SJSA1 (cell line): Measurements from ENCODE around the gene ZPBP. TPM values are rescaled to one million over a fixed set of nuclear protein-coding genes. Genes with fewer than 3 reads are reported as not detected.

Experiments used
- DNase-seq, 2 experiments: peaks; one replicate each; pipeline ENCODE4 v3.0.0-alpha.2; 2015 to 2020; ENCODE audit warnings: low spot score in 2 of 2, low read depth in 1 of 2
- H3K27ac ChIP-seq: fragments of 250-450 bp; sonication (Bioruptor Pico); 2 replicates; pipeline ENCODE4 v1.5.1; 2020; ENCODE audit warnings: mild to moderate bottlenecking, moderate library complexity
- H3K27me3 ChIP-seq: fragments of 250-450 bp; sonication (Bioruptor Pico); replicated peaks from 2 replicates; pipeline ENCODE4 v1.5.1; 2020; ENCODE audit warnings: mild to moderate bottlenecking, moderate library complexity
- H3K36me3 ChIP-seq: fragments of 250-450 bp; sonication (Bioruptor Pico); 2 replicates; pipeline ENCODE4 v1.5.1; 2020; ENCODE audit warnings: mild to moderate bottlenecking
- H3K4me1 ChIP-seq: fragments of 250-450 bp; sonication (Bioruptor Pico); replicated peaks from 2 replicates; pipeline ENCODE4 v1.6.1; 2021; ENCODE audit warnings: mild to moderate bottlenecking
- H3K4me3 ChIP-seq: fragments of 250-450 bp; sonication (Bioruptor Pico); 2 replicates; pipeline ENCODE4 v1.5.1; 2020; ENCODE audit warnings: mild to moderate bottlenecking
- H3K9me3 ChIP-seq: fragments of 250-450 bp; sonication (Bioruptor Pico); replicated peaks from 2 replicates; pipeline ENCODE4 v1.5.1; 2020; ENCODE audit warnings: mild to moderate bottlenecking
- total RNA-seq: library from RNA; depleted of rRNA; stranded (reverse); fragments of >200 nt; shearing (Covaris generic); gene quantifications from 2 replicates; pipeline ENCODE4 v1.2.3, GENCODE V29; 2014; rRNA removed

The ZPBP gene, protein sequence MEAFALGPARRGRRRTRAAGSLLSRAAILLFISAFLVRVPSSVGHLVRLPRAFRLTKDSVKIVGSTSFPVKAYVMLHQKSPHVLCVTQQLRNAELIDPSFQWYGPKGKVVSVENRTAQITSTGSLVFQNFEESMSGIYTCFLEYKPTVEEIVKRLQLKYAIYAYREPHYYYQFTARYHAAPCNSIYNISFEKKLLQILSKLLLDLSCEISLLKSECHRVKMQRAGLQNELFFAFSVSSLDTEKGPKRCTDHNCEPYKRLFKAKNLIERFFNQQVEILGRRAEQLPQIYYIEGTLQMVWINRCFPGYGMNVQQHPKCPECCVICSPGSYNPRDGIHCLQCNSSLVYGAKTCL
- not detected in 2 replicates for total RNA-seq

DNA sequence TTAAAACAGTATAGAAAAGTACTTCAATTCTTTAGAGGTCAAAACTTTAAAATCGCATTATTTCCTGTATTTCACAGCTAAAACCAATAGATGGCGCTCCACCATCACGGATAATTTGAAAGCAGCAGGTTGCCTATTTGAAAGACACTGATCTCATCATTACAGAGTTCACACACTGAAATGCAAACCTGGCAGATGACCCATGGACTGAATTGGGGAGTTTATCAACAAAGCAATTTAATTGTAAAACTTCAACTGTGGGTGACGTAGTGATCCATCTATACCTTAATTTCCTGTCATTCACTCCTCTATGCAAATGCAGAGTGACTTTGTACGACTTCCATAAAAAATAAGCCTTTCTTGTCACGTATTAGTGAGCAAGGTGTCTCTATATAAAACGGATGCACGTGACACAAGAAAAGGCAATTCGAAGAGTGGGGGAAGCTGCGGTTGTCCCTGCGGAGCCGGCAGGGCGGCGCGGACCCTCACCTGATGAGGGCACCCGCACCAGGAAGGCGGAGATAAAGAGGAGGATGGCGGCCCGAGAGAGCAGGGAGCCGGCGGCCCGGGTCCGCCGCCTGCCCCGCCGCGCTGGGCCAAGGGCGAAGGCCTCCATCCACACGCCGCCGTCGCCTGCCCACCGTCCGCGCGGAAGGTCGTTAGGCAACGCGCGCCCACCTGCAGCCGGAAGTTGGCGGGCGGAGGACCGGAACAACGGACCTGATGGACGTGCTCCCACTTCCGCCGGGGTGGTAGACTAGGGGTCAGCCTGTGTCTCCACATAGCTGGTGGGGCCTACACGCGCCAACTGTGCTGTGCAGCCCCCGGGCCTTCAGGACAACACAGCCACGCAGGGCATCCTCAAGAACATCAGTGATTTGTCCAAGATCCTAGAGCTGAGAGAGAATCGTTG is at the start of gene ZPBP:
TSS of gene ZPBP (minus strand) at position 668 of the 913 bp plus-strand sequence. CDS start at position 616, 52 bp downstream.
- peak in 1 of 2 experiments; percentile 2 for DNase-seq
- H3K4me3 ChIP-seq = no peak within 1 kb of the TSS
- H3K36me3 ChIP-seq = no peaks in the 10 kb centered on the region

DNA sequence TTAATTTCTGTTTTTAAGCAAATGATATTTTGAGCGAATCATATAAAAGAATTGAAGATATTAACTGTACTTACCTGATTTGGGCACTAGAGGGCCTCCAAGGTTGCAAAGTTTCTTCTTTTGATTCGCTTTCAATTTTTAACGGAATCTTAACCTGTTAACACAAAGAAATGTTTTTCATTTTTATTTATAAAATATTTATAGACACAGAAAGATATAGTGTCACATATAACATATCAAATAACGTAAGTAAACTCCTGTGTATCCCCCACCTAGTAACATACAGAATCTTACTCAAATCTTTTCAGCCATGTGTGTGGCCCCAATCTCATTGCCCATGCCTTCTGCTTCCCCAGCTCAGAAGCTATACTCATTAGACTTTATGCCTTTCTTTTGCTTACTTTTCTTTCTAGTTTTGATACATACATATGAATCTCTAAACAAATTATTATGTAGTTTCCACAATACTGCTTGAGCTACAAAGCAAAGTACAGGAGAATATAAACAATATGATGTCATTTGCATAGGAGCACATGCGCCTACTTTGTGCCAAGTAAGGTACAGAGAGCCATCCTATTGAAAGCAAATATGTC is 49.5 kb upstream of the ZPBP start:
- no peaks in the 10 kb centered on the region for H3K9me3 ChIP-seq
- no peak overlapping the region for H3K27ac ChIP-seq
- DNase-seq = no peak
- no peaks in the 10 kb centered on the region for H3K36me3 ChIP-seq
- no peaks in the 10 kb centered on the region for H3K4me1 ChIP-seq
- H3K27me3 ChIP-seq = no peaks in the 10 kb centered on the region
- H3K4me3 ChIP-seq = no peak overlapping the region

More for the DNA sequence above, at the start of gene ZPBP:
- Histone ChIP-seq H3K27me3 (no peaks in the 10 kb centered on the region), H3K9me3 (no peaks in the 10 kb centered on the region), H3K27ac (no peak within 1 kb of the TSS), H3K4me1 (no peaks in the 10 kb centered on the region)

- Histone ChIP-seq H3K36me3 (no peaks in the 10 kb centered on the region), H3K27me3 (no peaks in the 10 kb centered on the region), H3K9me3 (no peaks in the 10 kb centered on the region), H3K4me3 (no peak overlapping the region), H3K27ac (no peak overlapping the region), H3K4me1 (no peaks in the 10 kb centered on the region)
- DNase-seq = no peak
Observed at GRCh38 chr7:50141854-50142253, 48.8 kb upstream of the ZPBP start.

- Histone ChIP-seq H3K36me3 (no peaks in the 10 kb centered on the region), H3K4me1 (no peaks in the 10 kb centered on the region), H3K27ac (no peak overlapping the region), H3K27me3 (no peaks in the 10 kb centered on the region), H3K9me3 (no peaks in the 10 kb centered on the region), H3K4me3 (no peak overlapping the region)
- no peak for DNase-seq
Observed at GRCh38 chr7:50141131-50141530, 48.1 kb upstream of the ZPBP start.

DNA sequence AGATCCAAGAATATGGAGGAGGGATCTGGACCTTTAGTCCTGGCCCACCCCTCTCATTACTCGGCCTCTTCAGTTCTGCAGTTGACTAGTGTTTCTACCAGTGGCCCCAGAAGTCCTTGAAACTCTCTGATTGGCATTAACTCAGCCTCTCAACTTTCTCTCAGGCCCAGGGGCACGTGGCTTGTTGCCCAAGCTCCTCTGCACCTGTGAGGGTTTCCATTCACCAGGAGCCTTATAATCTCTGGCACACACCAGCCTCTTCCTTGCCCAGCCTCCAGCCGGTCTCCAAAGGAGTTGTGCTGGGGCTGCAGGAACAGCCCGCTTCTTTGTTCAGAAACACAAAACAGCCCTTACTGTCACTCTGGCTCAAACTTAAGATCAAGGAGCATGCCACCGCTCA is 47.6 kb upstream of the ZPBP start:
- H3K27ac ChIP-seq = no peak overlapping the region
- H3K27me3 ChIP-seq = no peaks in the 10 kb centered on the region
- no peak overlapping the region for H3K4me3 ChIP-seq
- no peaks in the 10 kb centered on the region for H3K4me1 ChIP-seq
- H3K36me3 ChIP-seq = no peaks in the 10 kb centered on the region
- H3K9me3 ChIP-seq = no peaks in the 10 kb centered on the region
- no peak for DNase-seq

GRCh38 chr7:50138101-50138500 is 45.1 kb upstream of the ZPBP start:
- no peaks in the 10 kb centered on the region for H3K9me3 ChIP-seq
- no peak for DNase-seq
- H3K4me3 ChIP-seq = no peak overlapping the region
- H3K36me3 ChIP-seq = no peaks in the 10 kb centered on the region
- H3K27me3 ChIP-seq = no peaks in the 10 kb centered on the region
- no peak overlapping the region for H3K27ac ChIP-seq
- H3K4me1 ChIP-seq = no peaks in the 10 kb centered on the region

DNA sequence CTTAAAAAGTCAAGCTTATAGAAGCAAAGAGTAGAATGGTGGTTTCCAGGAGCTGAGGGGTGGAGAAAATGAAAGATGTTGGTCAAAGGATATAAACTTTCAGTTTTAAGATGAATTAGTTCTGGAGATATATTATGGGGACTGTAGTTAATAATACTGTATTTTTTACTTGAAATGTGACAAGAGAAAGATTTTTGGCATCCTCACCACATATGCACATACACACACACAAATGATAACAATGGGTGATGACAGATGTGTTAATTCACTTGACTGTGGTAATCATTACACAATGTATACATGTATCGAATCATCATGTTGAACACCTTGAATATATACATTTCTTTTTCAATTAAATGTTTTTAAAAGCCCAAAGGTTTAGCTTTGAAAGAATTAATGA is 32.7 kb upstream of the ZPBP start:
- Histone ChIP-seq H3K4me3 (no peak overlapping the region), H3K9me3 (no peaks in the 10 kb centered on the region), H3K36me3 (no peaks in the 10 kb centered on the region), H3K4me1 (no peaks in the 10 kb centered on the region), H3K27me3 (no peaks in the 10 kb centered on the region), H3K27ac (no peak overlapping the region)
- DNase-seq = no peak

- Histone ChIP-seq H3K27ac (no peak overlapping the region), H3K4me1 (no peaks in the 10 kb centered on the region), H3K4me3 (no peak overlapping the region), H3K27me3 (no peaks in the 10 kb centered on the region), H3K36me3 (no peaks in the 10 kb centered on the region), H3K9me3 (no peaks in the 10 kb centered on the region)
- DNase-seq = no peak
Observed at GRCh38 chr7:50121286-50121685, 28.2 kb upstream of the ZPBP start.

DNA sequence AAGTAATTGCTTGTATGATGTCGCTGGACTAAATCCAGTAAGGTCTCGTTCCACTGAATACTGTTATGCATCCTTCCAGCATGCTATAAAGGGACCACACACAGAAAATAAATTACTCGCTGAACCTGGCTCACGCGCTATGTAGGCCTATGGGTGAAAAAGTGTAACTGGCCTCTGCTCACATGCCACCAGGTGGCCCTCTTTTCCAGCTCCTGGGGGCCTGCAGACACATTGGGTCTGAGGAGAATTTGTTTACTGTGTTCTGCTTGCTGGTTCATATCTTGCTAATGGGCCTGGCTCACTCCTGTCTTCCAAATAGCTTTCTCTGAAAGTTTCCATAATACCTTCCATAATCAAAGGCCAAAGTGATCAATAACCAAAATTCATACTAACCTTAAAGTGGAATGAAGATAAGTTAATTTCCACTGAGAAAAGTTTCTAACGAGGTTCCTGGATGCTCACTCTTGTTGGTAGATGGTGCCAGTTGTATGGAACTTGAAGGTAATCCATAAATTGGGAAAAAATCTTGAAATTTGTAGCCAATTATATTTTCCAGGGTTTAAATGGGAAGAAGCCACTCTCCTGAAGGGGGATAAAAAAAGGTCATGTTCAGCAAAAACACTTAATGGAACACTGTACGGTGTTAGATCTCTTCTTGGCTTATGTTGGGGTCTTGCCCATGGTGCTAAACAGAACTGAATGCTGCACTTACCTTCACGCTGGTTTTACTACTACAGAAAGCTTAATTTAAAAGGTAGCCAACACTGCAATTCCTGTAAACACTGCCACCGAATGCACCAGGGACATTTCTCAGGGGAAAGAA is 27.0 kb upstream of the ZPBP start:
- Histone ChIP-seq H3K27ac (no peak overlapping the region), H3K36me3 (no peaks in the 10 kb centered on the region), H3K4me3 (no peak overlapping the region), H3K27me3 (no peaks in the 10 kb centered on the region), H3K4me1 (no peaks in the 10 kb centered on the region), H3K9me3 (no peaks in the 10 kb centered on the region)
- no peak for DNase-seq

DNA sequence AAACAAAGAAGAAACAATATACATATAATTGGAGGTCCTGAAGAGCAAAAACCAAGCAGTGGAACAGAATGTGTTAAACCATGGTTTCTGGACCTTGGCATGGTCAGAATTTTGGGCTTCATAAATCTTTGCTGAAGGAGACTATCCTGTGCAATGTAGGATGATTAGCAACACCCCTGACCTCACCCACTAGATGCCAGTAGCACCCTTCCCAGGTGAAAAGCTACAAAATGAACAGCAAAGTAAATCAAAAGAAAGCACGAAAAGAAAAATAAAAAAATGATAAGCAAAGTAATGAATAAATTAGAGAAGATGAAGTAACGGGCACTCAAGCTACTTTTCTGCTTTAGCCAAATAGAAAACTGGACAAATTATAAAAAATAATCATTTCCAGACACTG is 19.2 kb upstream of the ZPBP start:
- no peaks in the 10 kb centered on the region for H3K36me3 ChIP-seq
- H3K4me1 ChIP-seq = no peaks in the 10 kb centered on the region
- no peaks in the 10 kb centered on the region; the same call in 1 of the 2 replicates for H3K9me3 ChIP-seq
- no peak overlapping the region for H3K4me3 ChIP-seq
- H3K27me3 ChIP-seq = no peaks in the 10 kb centered on the region
- DNase-seq = no peak
- no peak overlapping the region for H3K27ac ChIP-seq

DNA sequence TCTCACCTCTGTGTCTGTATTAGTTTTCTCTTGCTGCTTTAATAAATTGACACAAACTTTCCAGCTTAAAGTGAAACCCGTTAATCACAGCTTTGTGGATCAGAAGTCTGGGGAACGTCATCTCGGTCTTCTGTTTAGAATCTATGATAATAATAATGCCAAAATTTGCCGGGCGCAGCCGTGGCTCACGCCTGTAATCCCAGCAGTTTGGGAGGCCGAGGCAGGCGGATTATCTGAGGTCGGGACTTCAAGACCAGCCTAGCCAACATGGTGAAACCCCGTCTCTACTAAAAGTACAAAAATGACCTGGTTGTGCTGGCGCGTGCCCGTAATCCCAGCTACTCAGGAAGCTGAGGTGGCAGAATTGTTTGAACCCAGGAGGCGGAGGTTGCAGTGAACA is 8.8 kb upstream of the ZPBP start:
- no peaks in the 10 kb centered on the region for H3K27me3 ChIP-seq
- no peaks in the 10 kb centered on the region for H3K36me3 ChIP-seq
- no peaks in the 10 kb centered on the region for H3K9me3 ChIP-seq
- H3K27ac ChIP-seq = no peak overlapping the region
- DNase-seq = no peak
- H3K4me3 ChIP-seq = no peak overlapping the region
- H3K4me1 ChIP-seq = no peaks in the 10 kb centered on the region

DNA sequence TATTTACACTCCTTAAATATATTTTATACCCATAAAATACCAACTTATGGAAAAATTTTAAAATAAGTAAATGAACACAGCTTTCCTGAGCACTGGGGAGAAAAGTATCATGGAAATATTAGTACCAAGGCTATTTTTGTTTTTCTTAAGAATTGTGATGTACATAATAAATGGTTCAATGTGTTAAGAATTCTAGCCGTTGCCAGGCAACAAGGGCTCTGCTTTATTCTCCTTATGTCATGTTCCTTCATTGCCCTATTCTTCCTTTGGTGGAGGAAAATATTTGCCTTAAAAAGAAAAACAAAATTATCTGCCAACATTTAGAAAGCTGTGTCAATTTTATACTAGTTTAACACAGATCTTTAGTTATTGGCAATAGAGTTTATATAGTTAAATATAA is 2.6 kb upstream of the ZPBP start:
- no peak overlapping the region for H3K4me3 ChIP-seq
- no peaks in the 10 kb centered on the region for H3K4me1 ChIP-seq
- H3K27me3 ChIP-seq = no peaks in the 10 kb centered on the region
- no peaks in the 10 kb centered on the region for H3K36me3 ChIP-seq
- no peak overlapping the region for H3K27ac ChIP-seq
- no peaks in the 10 kb centered on the region for H3K9me3 ChIP-seq
- DNase-seq = no peak

GRCh38 chr7:50088463-50089129 is 4.5 kb downstream of the ZPBP start:
- no peak overlapping the region for H3K4me3 ChIP-seq
- no peaks in the 10 kb centered on the region for H3K9me3 ChIP-seq
- no peak for DNase-seq
- H3K27ac ChIP-seq = no peak overlapping the region
- H3K27me3 ChIP-seq = no peaks in the 10 kb centered on the region
- H3K36me3 ChIP-seq = no peaks in the 10 kb centered on the region
- H3K4me1 ChIP-seq = no peaks in the 10 kb centered on the region
